HG02938 (cell line): ENCODE measurements around the gene TPRA1.

Experiments used
- ATAC-seq: cut with Tn5 transposase; IDR thresholded peaks from one replicate; pipeline ENCODE4 v1.9.1; 2021; ENCODE audit warnings: mild to moderate bottlenecking, moderate library complexity; ENCODE audit not compliant: unreplicated experiment

The TPRA1 gene

GRCh38 chr3:127590593-127591465, at the start of gene TPRA1:
TPRA1 (minus strand) TSS chr3:127590733; CDS start chr3:127580146, 10,587 bp downstream.
- peak; percentile 76 for ATAC-seq

- ATAC-seq: no peak
Measured at GRCh38 chr3:127640042-127640355, 49.5 kb upstream of the TPRA1 start.

- no peak for ATAC-seq
Measured at GRCh38 chr3:127639173-127640041, 48.9 kb upstream of the TPRA1 start.

GRCh38 chr3:127637971-127638370, 47.4 kb upstream of the TPRA1 start:
- no peak for ATAC-seq

- ATAC-seq: no peak
Measured at GRCh38 chr3:127637546-127637945, 47.0 kb upstream of the TPRA1 start.

GRCh38 chr3:127634653-127635052, 44.1 kb upstream of the TPRA1 start:
- ATAC-seq: no peak

- ATAC-seq: no peak
Measured at GRCh38 chr3:127632035-127632820, 41.7 kb upstream of the TPRA1 start.

- no peak for ATAC-seq
Measured at GRCh38 chr3:127630811-127631714, 40.5 kb upstream of the TPRA1 start.

GRCh38 chr3:127629467-127630403, 39.2 kb upstream of the TPRA1 start:
- no peak for ATAC-seq

GRCh38 chr3:127628788-127629466, 38.4 kb upstream of the TPRA1 start, which contains the start of gene PODXL2:
PODXL2 (plus strand) TSS chr3:127629185; CDS start chr3:127629220, 35 bp downstream.
- no peak for ATAC-seq

- ATAC-seq: no peak
Measured at GRCh38 chr3:127628426-127628787, 37.9 kb upstream of the TPRA1 start.

GRCh38 chr3:127625821-127626220, 35.3 kb upstream of the TPRA1 start:
- ATAC-seq: no peak

GRCh38 chr3:127624063-127624462, 33.5 kb upstream of the TPRA1 start:
- no peak for ATAC-seq

GRCh38 chr3:127622772-127623576, 32.4 kb upstream of the TPRA1 start:
- ATAC-seq: no peak

- ATAC-seq: no peak
Measured at GRCh38 chr3:127622031-127622430, 31.5 kb upstream of the TPRA1 start.

GRCh38 chr3:127620637-127621375, 30.3 kb upstream of the TPRA1 start:
- ATAC-seq: no peak

GRCh38 chr3:127618891-127619290, 28.4 kb upstream of the TPRA1 start:
- ATAC-seq: no peak
